ENCODE measurements around the gene PPIL4.
A peak's percentile ranks its signal among the peaks of the same experiment; 100 is the strongest.
"Not testable (repeated sequence)": the region's sequence is repeated elsewhere in the genome, so short reads cannot be mapped to it uniquely, and the experiment has no call there.

The PPIL4 gene

GRCh38 chr6:149483334-149483725 lies 62.5 kb downstream of the PPIL4 start:
- DNase-seq (ENCODE audit: low spot score) = no peak

- DNase-seq (ENCODE audit: low spot score) = no peak
These were observed 63.1 kb downstream of the PPIL4 start for GRCh38 chr6:149482545-149483333.

- DNase-seq (ENCODE audit: low spot score) = no peak
These were observed 65.2 kb downstream of the PPIL4 start for GRCh38 chr6:149480502-149481280.

- DNase-seq (ENCODE audit: low spot score) = no peak
These were observed 67.1 kb downstream of the PPIL4 start for GRCh38 chr6:149478631-149479314.

- no peak for DNase-seq (ENCODE audit: low spot score)
These were observed 68.3 kb downstream of the PPIL4 start for GRCh38 chr6:149477544-149477943.

GRCh38 chr6:149476789-149477455 lies 68.9 kb downstream of the PPIL4 start:
- no peak for DNase-seq (ENCODE audit: low spot score)

GRCh38 chr6:149474108-149474935 lies 71.5 kb downstream of the PPIL4 start:
- no peak for DNase-seq (ENCODE audit: low spot score)

- peak; percentile 58 for DNase-seq (ENCODE audit: low spot score)
These were observed 72.5 kb downstream of the PPIL4 start for GRCh38 chr6:149473080-149474052.

GRCh38 chr6:149472241-149472640 lies 73.6 kb downstream of the PPIL4 start:
- DNase-seq (ENCODE audit: low spot score) = no peak

- no peak for DNase-seq (ENCODE audit: low spot score)
These were observed 74.0 kb downstream of the PPIL4 start for GRCh38 chr6:149471801-149472200.

GRCh38 chr6:149470948-149471347 lies 74.9 kb downstream of the PPIL4 start:
- no peak for DNase-seq (ENCODE audit: low spot score)

- no peak for DNase-seq (ENCODE audit: low spot score)
These were observed 77.7 kb downstream of the PPIL4 start for GRCh38 chr6:149468179-149468578.

- no peak for DNase-seq (ENCODE audit: low spot score)
These were observed 78.6 kb downstream of the PPIL4 start for GRCh38 chr6:149467265-149467664.

- no peak for DNase-seq (ENCODE audit: low spot score)
These were observed 81.4 kb downstream of the PPIL4 start for GRCh38 chr6:149464411-149464810.

GRCh38 chr6:149463781-149464180 lies 82.1 kb downstream of the PPIL4 start:
- no peak for DNase-seq (ENCODE audit: low spot score)

GRCh38 chr6:149462712-149463111 lies 83.1 kb downstream of the PPIL4 start:
- not testable (repeated sequence) for DNase-seq (ENCODE audit: low spot score)

GRCh38 chr6:149461670-149462069 lies 84.2 kb downstream of the PPIL4 start:
- no peak for DNase-seq (ENCODE audit: low spot score)

GRCh38 chr6:149460249-149460648 lies 85.6 kb downstream of the PPIL4 start:
- DNase-seq (ENCODE audit: low spot score) = not testable (repeated sequence)

- no peak for DNase-seq (ENCODE audit: low spot score)
These were observed 86.1 kb downstream of the PPIL4 start for GRCh38 chr6:149459761-149460160.

GRCh38 chr6:149458806-149459205 lies 87.0 kb downstream of the PPIL4 start:
- DNase-seq (ENCODE audit: low spot score) = no peak

Measured in HuH-7 (cell line).